Sciatic nerve (tissue), 2 donors: ENCODE data around the gene ARFIP1. TPM values are rescaled to one million over a fixed set of nuclear protein-coding genes. Genes with fewer than 3 reads are reported as not detected.

ENCODE experiments used
- ATAC-seq: fragments of 200-7000 bp; cut with Tn5 transposase; one replicate; pipeline ENCODE4 v1.9.1; 2020; ENCODE audit warnings: mild to moderate bottlenecking, moderate library complexity
- DNase-seq: peaks from one replicate; pipeline ENCODE4 v3.0.0-alpha.2; 2020; ENCODE audit warnings: low spot score
- intact Hi-C: fragments of 100-400 bp; cut with DNase I; formaldehyde crosslinking; loops from one replicate; pipeline ENCODE4 v1.14.2; 2022
- total RNA-seq: library from RNA; stranded (reverse); fragmentation: NEBNext Ultra II Directional; extraction: Animal tissue kit (Norgen Biotek cat#: 25700); gene quantifications from one replicate; pipeline ENCODE4 v1.2.1, GENCODE V29; 2021
- donor health status: DM: no; HTN: no; CAD: no.
- donor health status: DM: no; HTN: no; CAD: no.

Gene ARFIP1
- total RNA-seq, 1 donor from 2014 or later, result 47.5 TPM

- DNase-seq (no peak), ATAC-seq (peak; percentile 76)
- intact Hi-C loops, result no loop called here
Measured at GRCh38 chr4:152949930-152950329, 170.2 kb downstream of the ARFIP1 start.

- no peak for DNase-seq
- intact Hi-C loops, result no loop called here
- ATAC-seq, result no peak
Measured at GRCh38 chr4:152950402-152951274, 170.9 kb downstream of the ARFIP1 start.

- DNase-seq, result no peak
- intact Hi-C loops, result no loop called here
- ATAC-seq, result no peak
Measured at GRCh38 chr4:152951348-152951747, 171.6 kb downstream of the ARFIP1 start.

- ATAC-seq (no peak), DNase-seq (no peak)
- intact Hi-C loops, result no loop called here
Measured at GRCh38 chr4:152953514-152953913, 173.8 kb downstream of the ARFIP1 start.

- DNase-seq (no peak), ATAC-seq (no peak)
- intact Hi-C loops, result no loop called here
Measured at GRCh38 chr4:152954741-152955140, 175.0 kb downstream of the ARFIP1 start.

GRCh38 chr4:152956147-152956546 lies 176.4 kb downstream of the ARFIP1 start:
- ATAC-seq (no peak), DNase-seq (no peak)
- intact Hi-C loops, result no loop called here

GRCh38 chr4:152956650-152957436 lies 177.1 kb downstream of the ARFIP1 start:
- DNase-seq (no peak), ATAC-seq (peak; percentile 51)
- intact Hi-C loops, result no loop called here

- peak; percentile 73 for ATAC-seq
- no peak for DNase-seq
- intact Hi-C loops, result no loop called here
Measured at GRCh38 chr4:152957437-152958171, 177.8 kb downstream of the ARFIP1 start.

- intact Hi-C loops, result no loop called here
- ATAC-seq (no peak), DNase-seq (no peak)
Measured at GRCh38 chr4:152959080-152959479, 179.3 kb downstream of the ARFIP1 start.

- ATAC-seq (no peak), DNase-seq (no peak)
- intact Hi-C loops, result no loop called here
Measured at GRCh38 chr4:152960082-152960481, 180.3 kb downstream of the ARFIP1 start.

GRCh38 chr4:152961014-152961772 lies 181.4 kb downstream of the ARFIP1 start:
- ATAC-seq, result peak; percentile 58
- intact Hi-C loops, result no loop called here
- no peak for DNase-seq

GRCh38 chr4:152961773-152962115 lies 182.0 kb downstream of the ARFIP1 start:
- intact Hi-C loops, result no loop called here
- DNase-seq, result no peak

More at GRCh38 chr4:152961773-152962115, 182.0 kb downstream of the ARFIP1 start:
- peak; percentile 68 for ATAC-seq

Other genes with a start within 250 kb of the ARFIP1 start
- 85.0 TPM for gene FBXW7, start 243.9 kb upstream of the ARFIP1 start, total RNA-seq
- gene TMEM154, start 100.0 kb upstream of the ARFIP1 start, total RNA-seq, result 3.7 TPM
- gene TIGD4, start 224 bp upstream of the ARFIP1 start, total RNA-seq, result 1.6 TPM
- 3.9 TPM for gene FHDC1, start 156.4 kb downstream of the ARFIP1 start, total RNA-seq